Activated CD4-positive, alpha-beta T cell treated with anti-CD3 and anti-CD28 coated beads, Interleukin-2, amount 10 ng/mL, durations not matched to agents 24 days and 14 days (primary cell): ENCODE measurements around the gene SYNE1. TPM values are rescaled to one million over a fixed set of nuclear protein-coding genes. Genes with fewer than 3 reads are reported as not detected.
"Not testable (repeated sequence)": the region's sequence is repeated elsewhere in the genome, so short reads cannot be mapped to it uniquely, and the experiment has no call there.

Experiments
- DNase-seq: peaks from one replicate; pipeline ENCODE4 v3.0.0; 2022
- H3K27ac Mint-ChIP-seq: one replicate; pipeline ENCODE4 v1.8.0; 2022; ENCODE audit warnings: mild to moderate bottlenecking, mixed read lengths
- H3K27me3 Mint-ChIP-seq: one replicate; pipeline ENCODE4 v1.8.0; 2022; ENCODE audit warnings: mixed read lengths
- H3K36me3 Mint-ChIP-seq: one replicate; pipeline ENCODE4 v1.8.0; 2022; ENCODE audit warnings: low read depth, mild to moderate bottlenecking, mixed read lengths
- H3K4me1 Mint-ChIP-seq: one replicate; pipeline ENCODE4 v1.8.0; 2021; ENCODE audit warnings: mixed read lengths
- H3K4me3 Mint-ChIP-seq: one replicate; pipeline ENCODE4 v1.8.0; 2022; ENCODE audit warnings: mild to moderate bottlenecking, moderate library complexity, mixed read lengths
- H3K9me3 Mint-ChIP-seq: one replicate; pipeline ENCODE4 v1.8.0; 2021; ENCODE audit warnings: mixed read lengths
- intact Hi-C: fragments of 100-400 bp; cut with micrococcal nuclease; formaldehyde crosslinking; loops from one replicate; pipeline ENCODE4 v1.15.1; 2023
- total RNA-seq: library from RNA; stranded (reverse); gene quantifications from 2 replicates; pipeline ENCODE4 v1.2.3, GENCODE V29; 2022

SYNE1 gene
- total RNA-seq, 1 donor from 2014 or later = 14.9 TPM

DNA sequence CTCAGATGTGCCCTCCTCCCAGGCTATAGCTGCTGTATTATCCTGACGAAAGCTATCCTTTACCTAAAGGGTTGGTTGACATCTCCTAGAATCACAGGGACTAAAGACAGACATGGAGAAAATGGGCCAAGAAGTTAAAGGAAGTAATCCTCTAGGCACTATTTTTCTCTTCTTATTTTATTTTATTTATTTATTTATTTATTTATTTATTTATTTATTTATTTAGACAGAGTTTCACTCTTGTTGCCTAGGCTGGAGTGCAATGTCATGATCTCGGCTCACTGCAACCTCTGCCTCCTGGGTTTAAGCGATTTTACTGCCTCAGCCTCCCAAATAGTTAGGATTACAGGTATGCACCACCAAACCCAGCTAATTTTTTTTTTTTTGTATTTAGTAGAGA lies 309.0 kb downstream of the SYNE1 start:
- H3K27me3 Mint-ChIP-seq = peaks cover 15% of the 10 kb centered on the region
- intact Hi-C loops, DNase-seq, H3K4me1 Mint-ChIP-seq, H3K36me3 Mint-ChIP-seq, H3K27ac Mint-ChIP-seq, H3K9me3 Mint-ChIP-seq, H3K4me3 Mint-ChIP-seq: not testable (repeated sequence)

DNA sequence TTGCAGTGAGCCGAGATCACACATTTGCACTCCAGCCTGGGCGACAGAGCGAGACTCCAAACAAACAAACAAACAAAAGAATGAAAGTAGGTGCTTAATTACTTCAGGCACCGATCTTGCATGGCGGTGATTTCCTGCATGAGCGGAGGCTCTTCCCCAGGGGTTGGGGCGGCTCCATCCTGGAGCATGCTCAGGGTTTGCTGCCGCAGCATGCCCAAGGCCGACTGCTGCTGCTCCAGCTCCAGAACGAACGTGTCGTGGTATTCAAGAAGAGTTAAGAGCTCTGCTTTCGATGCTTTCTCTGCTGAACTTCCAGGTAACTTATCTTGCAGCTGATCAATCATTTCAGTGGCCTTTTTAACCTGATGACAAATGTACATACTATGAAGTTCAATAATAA lies 313.8 kb downstream of the SYNE1 start:
- H3K4me3 Mint-ChIP-seq = no peak overlapping the region
- H3K27ac Mint-ChIP-seq = no peak overlapping the region
- DNase-seq = peak; percentile 38
- intact Hi-C loops = no loop called here
- H3K27me3 Mint-ChIP-seq = peaks cover 27% of the 10 kb centered on the region
- no peaks in the 10 kb centered on the region for H3K36me3 Mint-ChIP-seq
- H3K9me3 Mint-ChIP-seq = no peaks in the 10 kb centered on the region
- H3K4me1 Mint-ChIP-seq = no peaks in the 10 kb centered on the region

- H3K4me1 Mint-ChIP-seq = peaks cover 2% of the 10 kb centered on the region
- no peak for DNase-seq
- peaks cover 3% of the 10 kb centered on the region for H3K9me3 Mint-ChIP-seq
- H3K27ac Mint-ChIP-seq = no peak overlapping the region
- H3K4me3 Mint-ChIP-seq = no peak overlapping the region
- intact Hi-C loops = no loop called here
- peaks cover 20% of the 10 kb centered on the region for H3K27me3 Mint-ChIP-seq
- H3K36me3 Mint-ChIP-seq = no peaks in the 10 kb centered on the region
These were observed 318.9 kb downstream of the SYNE1 start for GRCh38 chr6:152318278-152318677.

GRCh38 chr6:152316024-152316423 lies 321.1 kb downstream of the SYNE1 start:
- DNase-seq = peak; percentile 45
- H3K4me3 Mint-ChIP-seq = no peak overlapping the region
- peaks cover 3% of the 10 kb centered on the region for H3K9me3 Mint-ChIP-seq
- peaks cover 5% of the 10 kb centered on the region for H3K4me1 Mint-ChIP-seq
- H3K27ac Mint-ChIP-seq = no peak overlapping the region
- no peaks in the 10 kb centered on the region for H3K36me3 Mint-ChIP-seq
- peaks cover 18% of the 10 kb centered on the region for H3K27me3 Mint-ChIP-seq
- intact Hi-C loops = no loop called here

GRCh38 chr6:152314483-152314832 lies 322.7 kb downstream of the SYNE1 start:
- H3K27me3 Mint-ChIP-seq = peaks cover 22% of the 10 kb centered on the region
- no peaks in the 10 kb centered on the region for H3K36me3 Mint-ChIP-seq
- peak; percentile 34 for DNase-seq
- peaks cover 3% of the 10 kb centered on the region for H3K9me3 Mint-ChIP-seq
- no peak overlapping the region for H3K27ac Mint-ChIP-seq
- intact Hi-C loops = no loop called here
- peaks cover 10% of the 10 kb centered on the region for H3K4me1 Mint-ChIP-seq
- H3K4me3 Mint-ChIP-seq = no peak overlapping the region

DNA sequence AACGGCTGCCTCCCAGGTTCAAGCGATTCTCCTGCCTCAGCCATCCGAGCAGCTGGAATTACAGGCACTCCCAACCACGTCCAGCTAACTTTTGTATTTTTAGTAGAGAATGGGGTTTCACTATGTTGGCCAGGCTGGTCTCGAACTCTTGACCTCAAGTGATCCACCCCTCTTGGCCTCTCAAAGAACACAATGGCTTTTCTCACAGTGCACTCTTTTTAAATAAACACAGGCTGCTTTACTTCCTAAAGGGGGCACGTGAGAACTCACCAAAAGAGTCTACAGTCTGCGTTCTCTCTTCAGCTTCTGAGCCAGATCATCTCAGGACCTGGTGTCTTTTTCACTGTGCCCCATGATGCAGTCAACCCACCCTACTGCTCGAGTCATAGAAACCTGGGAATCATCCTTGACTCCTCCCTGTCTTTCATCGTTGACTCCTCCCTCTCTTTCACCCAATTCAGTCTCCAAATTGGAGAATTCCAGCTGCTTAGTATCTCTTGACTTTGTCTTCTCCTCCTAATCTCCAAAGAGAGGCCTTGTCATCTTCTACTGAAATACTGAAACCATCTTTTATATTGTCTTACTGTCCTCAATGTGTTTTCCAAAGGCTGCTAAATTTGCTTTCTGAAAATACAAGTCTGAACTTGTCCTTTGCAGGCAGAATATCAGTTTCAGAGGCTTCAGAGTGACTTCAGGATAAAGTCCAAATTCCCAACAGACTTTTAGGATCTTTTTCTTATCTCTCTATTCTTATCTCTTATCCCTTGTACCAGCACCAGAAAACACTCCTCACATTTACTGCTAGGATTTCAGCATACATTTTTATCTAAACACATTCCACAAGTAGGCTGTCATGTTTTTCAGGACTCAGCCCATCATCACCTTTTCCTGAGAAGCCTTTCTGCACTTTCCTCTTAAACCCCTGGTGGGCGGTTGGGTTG lies 323.4 kb downstream of the SYNE1 start:
- Mint-ChIP-seq H3K27ac (no peak overlapping the region), H3K9me3 (peaks cover 3% of the 10 kb centered on the region), H3K36me3 (no peaks in the 10 kb centered on the region), H3K4me1 (peaks cover 14% of the 10 kb centered on the region), H3K4me3 (no peak overlapping the region), H3K27me3 (peaks cover 18% of the 10 kb centered on the region)
- intact Hi-C loops = no loop called here
- DNase-seq = peak; percentile 47

GRCh38 chr6:152312434-152312833 lies 324.7 kb downstream of the SYNE1 start:
- H3K27me3 Mint-ChIP-seq = peaks cover 17% of the 10 kb centered on the region
- no peak for DNase-seq
- H3K9me3 Mint-ChIP-seq = peaks cover 3% of the 10 kb centered on the region
- H3K4me3 Mint-ChIP-seq = no peak overlapping the region
- H3K4me1 Mint-ChIP-seq = peaks cover 15% of the 10 kb centered on the region
- H3K36me3 Mint-ChIP-seq = no peaks in the 10 kb centered on the region
- H3K27ac Mint-ChIP-seq = no peak overlapping the region
- intact Hi-C loops = no loop called here

DNA sequence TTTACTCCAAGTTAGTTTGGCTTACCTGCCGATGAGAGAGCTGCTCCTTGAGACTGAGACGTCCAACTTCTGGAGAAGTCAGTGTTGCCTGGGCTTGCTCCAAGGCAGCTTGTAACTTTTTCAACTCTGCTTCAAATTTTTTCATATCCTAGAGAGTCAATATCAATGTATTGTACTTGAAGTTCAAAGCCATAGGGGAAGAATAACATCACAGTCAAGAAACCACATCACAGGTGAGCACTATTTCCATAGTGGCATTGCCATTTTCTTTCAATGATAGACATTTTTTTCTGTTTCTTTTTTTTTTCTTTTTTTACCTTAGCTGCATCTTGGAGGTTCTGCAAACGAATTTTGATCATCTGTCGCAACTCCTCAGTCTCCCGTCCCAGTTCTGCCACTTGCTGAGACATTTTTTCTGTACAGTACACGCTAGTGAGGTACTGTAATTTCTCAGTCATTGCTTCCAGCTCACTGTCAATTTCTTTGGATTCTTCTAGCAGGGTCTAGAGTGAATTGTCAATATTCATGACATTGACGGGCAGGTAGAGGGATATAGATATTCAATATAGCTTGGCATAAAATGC lies 326.7 kb downstream of the SYNE1 start:
- peaks cover 3% of the 10 kb centered on the region for H3K9me3 Mint-ChIP-seq
- H3K4me1 Mint-ChIP-seq = peaks cover 15% of the 10 kb centered on the region
- no peak for DNase-seq
- H3K36me3 Mint-ChIP-seq = no peaks in the 10 kb centered on the region
- intact Hi-C loops = no loop called here
- H3K27me3 Mint-ChIP-seq = peaks cover 13% of the 10 kb centered on the region
- no peak overlapping the region for H3K4me3 Mint-ChIP-seq
- H3K27ac Mint-ChIP-seq = no peak overlapping the region

DNA sequence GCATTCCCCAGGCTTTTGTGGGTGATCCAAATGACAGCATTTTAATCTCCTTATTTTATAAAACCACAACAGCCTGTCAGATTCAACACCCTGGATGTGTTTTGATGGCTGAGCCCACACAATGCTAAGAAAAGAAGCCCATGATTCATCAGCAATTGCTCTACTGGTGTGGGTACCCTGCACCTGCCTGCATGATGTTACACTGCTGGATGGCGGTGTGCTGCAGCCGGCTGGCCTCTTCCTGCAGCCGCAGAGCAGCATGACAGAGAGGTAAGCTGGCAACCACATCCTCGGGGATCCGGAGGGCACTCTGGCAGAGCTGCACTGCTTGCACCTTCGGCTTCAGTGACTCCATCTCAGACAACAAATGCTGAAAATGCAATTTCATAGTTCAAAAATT lies 327.5 kb downstream of the SYNE1 start:
- Mint-ChIP-seq H3K27me3 (peaks cover 13% of the 10 kb centered on the region), H3K36me3 (no peaks in the 10 kb centered on the region), H3K4me3 (no peak overlapping the region), H3K4me1 (peaks cover 15% of the 10 kb centered on the region), H3K27ac (no peak overlapping the region), H3K9me3 (peaks cover 3% of the 10 kb centered on the region)
- intact Hi-C loops = loop anchor here (10.0 kb wide), 1 partner anchor 695 kb away; the partner anchor contains the start of gene MTRF1L
- peak; percentile 85 for DNase-seq

DNA sequence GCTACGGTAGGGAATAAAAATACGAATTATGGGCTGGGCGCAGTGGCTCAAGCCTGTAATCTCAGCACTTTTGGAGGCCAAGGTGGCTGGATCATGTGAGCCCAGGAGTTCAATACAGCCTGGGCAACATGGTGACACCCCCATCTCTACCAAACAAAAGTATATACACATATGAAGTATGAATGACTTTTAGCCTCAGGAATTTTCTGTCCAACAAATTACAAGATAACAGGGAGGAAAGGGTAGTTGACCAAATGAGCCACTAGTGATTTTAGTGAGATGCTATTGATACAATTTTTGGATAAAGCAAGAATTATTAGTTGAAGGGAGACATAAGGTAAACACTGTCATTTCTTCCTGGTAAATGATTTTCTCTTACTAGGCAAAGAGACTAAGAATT lies 328.2 kb downstream of the SYNE1 start:
- Mint-ChIP-seq H3K9me3 (peaks cover 3% of the 10 kb centered on the region), H3K27me3 (peaks cover 13% of the 10 kb centered on the region), H3K4me1 (peaks cover 15% of the 10 kb centered on the region), H3K36me3 (no peaks in the 10 kb centered on the region), H3K27ac (no peak overlapping the region), H3K4me3 (no peak overlapping the region)
- DNase-seq = no peak
- intact Hi-C loops = loop anchor here (10.0 kb wide), 1 partner anchor 696 kb away; the partner anchor contains the start of gene MTRF1L

DNA sequence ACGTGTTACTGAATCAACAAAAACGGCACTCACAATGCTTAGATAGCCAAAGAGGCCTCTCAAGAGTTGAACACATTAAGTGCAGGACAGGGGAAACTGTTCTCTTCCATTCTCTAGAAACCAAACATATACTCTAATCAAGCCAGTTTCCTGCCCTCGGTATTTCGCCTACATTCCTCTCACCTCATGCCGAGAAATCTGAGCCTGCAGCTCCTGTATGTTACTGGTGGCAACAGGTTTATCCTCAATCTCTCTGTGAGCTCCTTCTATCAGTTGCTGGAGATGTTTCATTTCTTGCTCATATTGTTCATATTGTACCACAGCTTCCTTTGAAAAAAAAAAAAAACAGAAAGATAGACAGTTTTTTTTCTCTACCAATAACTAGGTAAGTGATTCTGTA lies 328.9 kb downstream of the SYNE1 start:
- H3K9me3 Mint-ChIP-seq = no peaks in the 10 kb centered on the region
- H3K27ac Mint-ChIP-seq = no peak overlapping the region
- intact Hi-C loops = loop anchor here (10.0 kb wide), 1 partner anchor 696 kb away; the partner anchor contains the start of gene MTRF1L

GRCh38 chr6:152305672-152306071 lies 331.5 kb downstream of the SYNE1 start:
- peaks cover 5% of the 10 kb centered on the region for H3K27me3 Mint-ChIP-seq
- no peak for DNase-seq
- no peak overlapping the region for H3K27ac Mint-ChIP-seq
- H3K9me3 Mint-ChIP-seq = no peaks in the 10 kb centered on the region
- H3K4me1 Mint-ChIP-seq = peaks cover 22% of the 10 kb centered on the region
- H3K36me3 Mint-ChIP-seq = no peaks in the 10 kb centered on the region
- intact Hi-C loops = loop anchor here (10.0 kb wide), 1 partner anchor 699 kb away; the partner anchor contains the start of gene MTRF1L
- no peak overlapping the region for H3K4me3 Mint-ChIP-seq

More for the DNA sequence above, 328.9 kb downstream of the SYNE1 start:
- peaks cover 13% of the 10 kb centered on the region for H3K4me1 Mint-ChIP-seq
- H3K36me3 Mint-ChIP-seq = no peaks in the 10 kb centered on the region
- H3K4me3 Mint-ChIP-seq = no peak overlapping the region
- peaks cover 13% of the 10 kb centered on the region for H3K27me3 Mint-ChIP-seq
- no peak for DNase-seq

GRCh38 chr6:152301765-152302568 lies 335.2 kb downstream of the SYNE1 start:
- peak; percentile 97 for DNase-seq
- peaks cover 23% of the 10 kb centered on the region for H3K4me1 Mint-ChIP-seq
- H3K4me3 Mint-ChIP-seq = peak overlapping the region; percentile 94
- H3K36me3 Mint-ChIP-seq = peaks cover 2% of the 10 kb centered on the region
- no peaks in the 10 kb centered on the region for H3K27me3 Mint-ChIP-seq
- peak overlapping the region; percentile 99 for H3K27ac Mint-ChIP-seq
- H3K9me3 Mint-ChIP-seq = no peaks in the 10 kb centered on the region
- intact Hi-C loops = loop anchor here (1.0 to 10.0 kb wide), 5 partner anchors 36 to 910 kb away; partner anchors contain the start of genes MTRF1L, RMND1 and ZBTB2
